SK-N-SH (cell line): ENCODE measurements around the gene ATP6V1F. TPM values are rescaled to one million over a fixed set of nuclear protein-coding genes. Genes with fewer than 3 reads are reported as not detected.

Experiments used
- CTCF ChIA-PET: fragments of 300-600, 350-600 bp; formaldehyde crosslinking; extraction: SDS; loops from one replicate; lab custom pipeline; 2021; lab: Yijun Ruan, JAX
- POLR2A ChIA-PET: fragments of 350-600 bp; sonication (Branson Sonifier 250); formaldehyde crosslinking; extraction: SDS; loops from one replicate; lab custom pipeline; 2020; ENCODE audit warnings: antibody characterized with exemption, inconsistent platforms; lab: Yijun Ruan, JAX
- DNase-seq: peaks from one replicate; pipeline ENCODE4 v3.0.0; 2012
- H2AFZ ChIP-seq: fragments of 200-600 bp; sonication (generic); 2 replicates; pipeline ENCODE4 v1.8.1; 2016; ENCODE audit warnings: antibody characterized with exemption, mild to moderate bottlenecking, low read depth
- H3F3A ChIP-seq: fragments of 200-600 bp; sonication (generic); replicated peaks from 2 replicates; pipeline ENCODE3; 2016; ENCODE audit warnings: antibody characterized with exemption, mild to moderate bottlenecking; ENCODE audit not compliant: insufficient read depth
- H3K27ac ChIP-seq, 2 experiments: fragments of 200-500 bp in 1 of 2; fragments of 200-600 bp in 1 of 2; sonication (Bioruptor generic) in 1 of 2; sonication (generic), shearing (Covaris generic) in 1 of 2; 2 replicates each; pipeline versions ENCODE4 v1.5.1 to v1.6.1; 2014 to 2016; ENCODE audit warnings: low read depth in 2 of 2, inconsistent platforms in 1 of 2, low read length in 1 of 2, mild to moderate bottlenecking in 1 of 2, mixed read lengths in 1 of 2
- H3K27me3 ChIP-seq: fragments of 200-600 bp; sonication (generic), shearing (Covaris generic); 2 replicates; pipeline ENCODE4 v1.6.1; 2016; ENCODE audit warnings: mixed run types; ENCODE audit not compliant: insufficient read depth
- H3K36me3 ChIP-seq, 2 experiments: fragments of 200-500 bp in 1 of 2; fragments of 200-600 bp in 1 of 2; sonication (Bioruptor generic) in 1 of 2; sonication (generic) in 1 of 2; replicated peaks in 1 of 2; 2 replicates each; pipeline versions ENCODE3 to v1.5.1; 2014 to 2016; ENCODE audit warnings: low read length in 1 of 2, mild to moderate bottlenecking in 1 of 2; ENCODE audit not compliant: insufficient read depth in 2 of 2, control insufficient read depth in 1 of 2
- H3K4me1 ChIP-seq, 2 experiments: fragments of 200-500 bp in 1 of 2; fragments of 200-600 bp in 1 of 2; sonication (Bioruptor generic) in 1 of 2; sonication (generic), shearing (Covaris generic) in 1 of 2; 2 replicates each; pipeline versions ENCODE4 v1.5.1 to v1.6.1; 2014 to 2016; ENCODE audit warnings: low read depth in 1 of 2, low read length in 1 of 2, mixed run types in 1 of 2; ENCODE audit not compliant: insufficient read depth in 2 of 2, control insufficient read depth in 1 of 2
- H3K4me2 ChIP-seq: fragments of 200-600 bp; sonication (generic), shearing (Covaris generic); 2 replicates; pipeline ENCODE4 v1.6.1; 2017; ENCODE audit warnings: mixed run types
- H3K4me3 ChIP-seq, 2 experiments: fragments of 200-500 bp in 1 of 2; fragments of 200-600 bp in 1 of 2; sonication (Bioruptor generic) in 1 of 2; sonication (generic), shearing (Covaris generic) in 1 of 2; 2 replicates each; pipeline versions ENCODE4 v1.5.1 to v1.8.1; 2014 to 2016; ENCODE audit warnings: low read depth in 2 of 2, inconsistent platforms in 1 of 2, low read length in 1 of 2, mild to moderate bottlenecking in 1 of 2, mixed read lengths in 1 of 2, moderate library complexity in 1 of 2
- H3K79me2 ChIP-seq: fragments of 200-600 bp; sonication (generic); 2 replicates; pipeline ENCODE4 v1.8.1; 2017; ENCODE audit warnings: mild to moderate bottlenecking; ENCODE audit not compliant: insufficient read depth
- H3K9ac ChIP-seq: fragments of 200-600 bp; sonication (generic); 2 replicates; pipeline ENCODE4 v1.6.1; 2017; ENCODE audit warnings: mixed run types
- H3K9me2 ChIP-seq: fragments of 200-600 bp; sonication (generic); 2 replicates; pipeline ENCODE4 v1.6.1; 2017; ENCODE audit warnings: mixed run types
- H3K9me3 ChIP-seq: fragments of 200-600 bp; sonication (generic); 2 replicates; pipeline ENCODE4 v1.6.1; 2017; ENCODE audit warnings: mixed run types, mild to moderate bottlenecking, moderate library complexity
- H4K20me1 ChIP-seq: fragments of 200-600 bp; sonication (generic); 2 replicates; pipeline ENCODE4 v1.6.1; 2017; ENCODE audit warnings: mild to moderate bottlenecking, mixed run types; ENCODE audit not compliant: insufficient read depth
- EP300 ChIP-seq, 2 experiments: IDR thresholded peaks; 2 replicates each; pipeline versions ENCODE4 v1.4.0 to v1.6.1; 2012; ENCODE audit warnings: borderline replicate concordance in 1 of 2, low read depth in 1 of 2, low read length in 1 of 2
- FOXJ3 ChIP-seq: sonication (generic); formaldehyde crosslinking; IDR thresholded peaks from 2 replicates; pipeline ENCODE4 v1.5.1; 2020; ENCODE audit warnings: mild to moderate bottlenecking, missing genetic modification reagents
- JUND ChIP-seq: IDR thresholded peaks from 2 replicates; pipeline ENCODE4 v1.4.0; 2012
- MAX ChIP-seq: IDR thresholded peaks from 2 replicates; pipeline ENCODE4 v1.4.0; 2012; ENCODE audit warnings: low read depth
- NFIC ChIP-seq: IDR thresholded peaks from 2 replicates; pipeline ENCODE4 v1.4.0; 2012; ENCODE audit warnings: borderline replicate concordance
- NRF1 ChIP-seq: IDR thresholded peaks from 2 replicates; pipeline ENCODE4 v1.6.1; 2012; ENCODE audit warnings: low read depth, mild to moderate bottlenecking, low read length
- RAD21 ChIP-seq: IDR thresholded peaks from 2 replicates; pipeline ENCODE4 v1.6.1; 2012; ENCODE audit warnings: mild to moderate bottlenecking, low read length
- REST ChIP-seq: IDR thresholded peaks from 2 replicates; pipeline ENCODE4 v1.6.1; 2012; ENCODE audit warnings: mild to moderate bottlenecking, low read depth, low read length, moderate library complexity
- RFX5 ChIP-seq: IDR thresholded peaks from 2 replicates; pipeline ENCODE4 v1.6.1; 2012; ENCODE audit warnings: mild to moderate bottlenecking, improper control_type of control experiment, low read length
- RXRA ChIP-seq: IDR thresholded peaks from 2 replicates; pipeline ENCODE4 v1.4.0; 2012; ENCODE audit warnings: low read depth, mild to moderate bottlenecking, borderline replicate concordance
- SIN3A ChIP-seq: IDR thresholded peaks from 2 replicates; pipeline ENCODE4 v1.6.1; 2012; ENCODE audit warnings: low read depth, mild to moderate bottlenecking, low read length, moderate library complexity, borderline replicate concordance
- SMC3 ChIP-seq: IDR thresholded peaks from 2 replicates; pipeline ENCODE4 v1.6.1; 2012; ENCODE audit warnings: low read depth, low read length, improper control_type of control experiment
- TEAD4 ChIP-seq: IDR thresholded peaks from 2 replicates; pipeline ENCODE4 v1.4.0; 2012; ENCODE audit warnings: mild to moderate bottlenecking, borderline replicate concordance; ENCODE audit not compliant: insufficient read depth
- USF1 ChIP-seq: IDR thresholded peaks from 2 replicates; pipeline ENCODE4 v1.4.0; 2012; ENCODE audit warnings: low read depth, borderline replicate concordance
- YY1 ChIP-seq: IDR thresholded peaks from 2 replicates; pipeline ENCODE4 v1.4.0; 2012; ENCODE audit warnings: low read depth, mild to moderate bottlenecking
- ZBTB33 ChIP-seq: IDR thresholded peaks from 2 replicates; pipeline ENCODE4 v1.4.0; 2012; ENCODE audit warnings: low read depth, borderline replicate concordance
- WGBS: methylation state at CpG from one replicate; pipeline ENCODE4 v1.1.6; 2017; ENCODE audit warnings: low lambda C conversion rate; 5-methylcytosine and 5-hydroxymethylcytosine counted together
- polyA plus RNA-seq, 3 experiments: library from polyadenylated mRNA; depleted of rRNA; stranded (reverse); fragments of >200 nt; gene quantifications; 2 replicates each; pipeline ENCODE4 v1.2.3, GENCODE V29; 2012

The ATP6V1F gene
- polyA plus RNA-seq, 1 of the 3 experiments (the other 2 are of a cell fraction) = 495 TPM

DNA sequence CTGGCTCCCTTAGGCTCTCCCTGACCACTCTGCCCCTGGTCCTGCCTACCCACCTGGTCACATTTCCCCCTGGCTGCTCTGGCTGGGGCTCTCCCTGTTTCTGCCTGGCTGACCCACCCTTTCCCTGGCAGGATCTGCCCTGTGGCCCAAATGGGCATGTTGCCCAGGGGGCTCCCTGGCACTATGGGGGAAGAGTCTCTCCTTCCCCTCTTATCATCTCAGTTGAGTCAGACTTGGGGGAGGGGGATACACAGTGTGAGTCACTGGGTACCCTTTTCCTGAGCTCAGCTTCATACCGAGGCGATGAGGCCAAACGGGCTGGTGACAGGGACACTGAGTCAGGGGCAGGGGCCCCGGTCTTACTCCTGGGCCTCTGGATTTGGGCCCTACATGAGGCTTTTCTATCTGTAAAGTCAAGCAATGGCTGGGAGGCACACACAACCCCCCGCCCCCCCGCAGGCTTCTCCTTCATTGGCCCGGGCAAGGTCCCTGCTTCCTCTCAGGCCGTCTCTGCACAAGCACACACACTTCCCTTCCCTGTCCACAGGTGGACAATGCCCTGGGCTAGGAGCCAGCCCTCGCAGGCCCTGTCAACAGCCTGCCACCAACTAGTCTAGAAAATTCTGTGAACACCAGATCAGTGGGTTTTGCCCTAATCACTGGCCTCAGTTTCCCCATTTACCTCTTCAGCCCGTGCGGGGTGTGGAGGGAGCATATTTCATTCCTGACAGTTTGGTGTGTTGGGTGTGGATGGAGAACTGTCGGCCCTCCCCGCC is 33.1 kb upstream of the ATP6V1F start (continued):
- peak; percentile 67; the same call in 1 of the 2 replicates for TF ChIP-seq ZBTB33
- no peak for TF ChIP-seq USF1
- TF ChIP-seq YY1 = no peak
- no peak for TF ChIP-seq FOXJ3

GRCh38 chr7:128830231-128831177 is 32.2 kb upstream of the ATP6V1F start, which contains the start of gene FLNC:
Gene FLNC, plus strand, starts transcription at chr7:128830406. Its CDS starts 232 bp downstream, at chr7:128830638.
- DNase-seq = peak; percentile 90
- H3K9ac ChIP-seq = peak within 1 kb of the TSS; percentile 84
- peaks cover 52% of the 10 kb centered on the region for H3K79me2 ChIP-seq
- WGBS = 38% methylated on average over 56 of the region's 109 CpGs
- H3K36me3 ChIP-seq = peaks cover 6 to 8% of the 10 kb centered on the region in 2 experiments
- H3K27me3 ChIP-seq = no peaks in the 10 kb centered on the region
- peaks cover 39 to 43% of the 10 kb centered on the region in 2 experiments; a peak in 3 of 4 replicates for H3K4me1 ChIP-seq
- H3K4me2 ChIP-seq = peak within 1 kb of the TSS; percentile 99
- H3F3A ChIP-seq = peaks cover 53% of the 10 kb centered on the region
- H4K20me1 ChIP-seq = peaks cover 40% of the 10 kb centered on the region
- H3K27ac ChIP-seq = peak within 1 kb of the TSS; percentile 50 to 98
- H2AFZ ChIP-seq = peak within 1 kb of the TSS; percentile 63; the same call in 1 of the 2 replicates
- H3K9me2 ChIP-seq = no peaks in the 10 kb centered on the region
- no peaks in the 10 kb centered on the region for H3K9me3 ChIP-seq
- H3K4me3 ChIP-seq = peak within 1 kb of the TSS; percentile 68 to 90
- POLR2A ChIA-PET = interaction anchor here (1.2 kb wide), 2 partner anchors 12 to 15 kb away, joined by 3 read pairs; no protein-coding TSS in a partner anchor
- CTCF ChIA-PET = interaction anchor here (1.0 to 2.4 kb wide), 7 partner anchors 12 to 333 kb away, joined by 4 to 10 read pairs (median 7); partner anchors contain the start of gene ATP6V1F
- TF ChIP-seq NFIC (no peak), SIN3A (peak; percentile 69; the same call in 1 of the 2 replicates), TEAD4 (peak; percentile 83; the same call in 1 of the 2 replicates), SMC3 (no peak), NRF1 (no peak), RFX5 (no peak), ZBTB33 (no peak), EP300 (IDR thresholded peaks at IDR 0.05; ENCODE audit: borderline replicate concordance in 1 of 2, low read depth in 1 of 2, low read length in 1 of 2) (no peak), MAX (peak; percentile 52; the same call in 1 of the 2 replicates), JUND (no peak), RXRA (no peak), REST (0 out of 2 replicates have a peak, but pooled peaks have one; percentile 23), RAD21 (no peak)
